ENCODE data around the gene FZR1. TPM values are rescaled to one million over a fixed set of nuclear protein-coding genes. Genes with fewer than 3 reads are reported as not detected.

Gene FZR1
- total and polyA plus RNA-seq, 8 donors: 15.1 to 34.2 (median 20.4) TPM

DNA sequence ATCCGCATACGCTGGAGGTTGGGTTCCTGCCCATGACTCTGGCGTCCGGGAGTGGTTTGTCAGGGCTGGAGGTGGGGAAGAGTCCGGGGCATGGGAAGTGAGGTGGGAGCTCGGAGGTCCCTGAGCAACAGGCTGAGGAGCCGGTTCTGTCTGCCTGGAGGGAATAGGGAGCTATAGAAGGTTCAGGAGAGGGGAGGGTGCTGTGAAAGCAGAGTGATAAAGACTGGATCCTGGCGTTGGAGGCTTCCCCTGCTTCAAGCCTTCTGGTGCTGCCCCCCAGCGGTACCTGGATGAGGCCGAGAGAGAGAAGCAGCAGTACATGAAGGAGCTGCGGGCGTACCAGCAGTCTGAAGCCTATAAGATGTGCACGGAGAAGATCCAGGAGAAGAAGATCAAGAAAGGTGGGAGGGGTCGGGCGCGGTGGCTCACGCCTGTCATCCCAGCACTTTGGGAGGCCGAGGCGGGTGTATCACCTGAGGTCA is 69.2 kb downstream of the FZR1 start:
- intact Hi-C loops (cut with DNase I): no loop called here
- FAIRE-seq (no peak), DNase-seq (peak in 2 of 6 donors; percentile 12 to 50), ATAC-seq (no peak)
- H3K27me3 ChIP-seq: no peaks in the 10 kb centered on the region
- no peaks in the 10 kb centered on the region for H3K4me1 ChIP-seq
- TF ChIP-seq, protein P1, sequence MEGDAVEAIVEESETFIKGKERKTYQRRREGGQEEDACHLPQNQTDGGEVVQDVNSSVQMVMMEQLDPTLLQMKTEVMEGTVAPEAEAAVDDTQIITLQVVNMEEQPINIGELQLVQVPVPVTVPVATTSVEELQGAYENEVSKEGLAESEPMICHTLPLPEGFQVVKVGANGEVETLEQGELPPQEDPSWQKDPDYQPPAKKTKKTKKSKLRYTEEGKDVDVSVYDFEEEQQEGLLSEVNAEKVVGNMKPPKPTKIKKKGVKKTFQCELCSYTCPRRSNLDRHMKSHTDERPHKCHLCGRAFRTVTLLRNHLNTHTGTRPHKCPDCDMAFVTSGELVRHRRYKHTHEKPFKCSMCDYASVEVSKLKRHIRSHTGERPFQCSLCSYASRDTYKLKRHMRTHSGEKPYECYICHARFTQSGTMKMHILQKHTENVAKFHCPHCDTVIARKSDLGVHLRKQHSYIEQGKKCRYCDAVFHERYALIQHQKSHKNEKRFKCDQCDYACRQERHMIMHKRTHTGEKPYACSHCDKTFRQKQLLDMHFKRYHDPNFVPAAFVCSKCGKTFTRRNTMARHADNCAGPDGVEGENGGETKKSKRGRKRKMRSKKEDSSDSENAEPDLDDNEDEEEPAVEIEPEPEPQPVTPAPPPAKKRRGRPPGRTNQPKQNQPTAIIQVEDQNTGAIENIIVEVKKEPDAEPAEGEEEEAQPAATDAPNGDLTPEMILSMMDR (IDR thresholded peaks at IDR 0.05): no peak
- H3K27ac ChIP-seq: no peak overlapping the region
- WGBS, 2 donors: 88 to 90% methylated on average over 19 of the region's 19 CpGs
- no peak overlapping the region for H3K4me3 ChIP-seq
- H3K36me3 ChIP-seq: no peaks in the 10 kb centered on the region
- no peaks in the 10 kb centered on the region for H3K9me3 ChIP-seq

DNA sequence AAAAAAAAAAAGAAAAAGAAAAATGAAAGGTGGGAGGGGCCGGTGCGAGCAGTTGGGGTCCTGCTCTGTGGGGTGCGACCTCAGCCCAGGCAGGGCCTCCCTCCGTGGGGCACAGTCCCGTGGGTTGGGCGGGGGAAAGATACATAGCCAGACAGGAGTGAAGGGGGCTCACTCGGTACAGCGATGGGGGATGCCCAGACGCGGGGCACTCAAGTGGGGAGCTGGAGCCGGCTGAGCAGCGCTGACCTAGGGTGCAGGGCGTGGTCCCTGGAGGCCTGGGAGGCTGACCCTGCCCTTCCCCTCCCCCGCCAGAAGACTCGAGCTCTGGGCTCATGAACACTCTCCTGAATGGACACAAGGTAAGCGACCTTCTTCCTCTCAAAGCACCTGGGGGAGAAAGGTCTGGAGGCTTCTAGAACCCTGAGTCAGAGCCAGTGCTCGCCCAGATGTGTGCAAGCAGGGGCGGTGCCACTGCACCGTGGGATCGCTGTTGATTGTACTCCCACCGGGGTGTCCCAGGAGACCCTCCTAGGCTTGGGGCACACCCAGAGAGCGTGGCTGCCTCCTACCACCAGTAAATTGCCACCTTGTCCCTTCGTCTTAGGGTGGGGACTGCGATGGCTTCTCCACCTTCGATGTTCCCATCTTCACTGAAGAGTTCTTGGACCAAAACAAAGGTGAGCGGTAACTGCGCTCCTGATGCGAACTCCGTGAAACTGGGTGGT is 70.0 kb downstream of the FZR1 start:
- H3K4me3 ChIP-seq: peak overlapping the region in 1 of 4 donors; percentile 39
- 86 to 94% methylated on average over 26 to 29 of the region's 29 CpGs for WGBS, 2 donors
- intact Hi-C loops (cut with DNase I): no loop called here
- DNase-seq (peak in 2 of 6 donors; percentile 18 to 70), ATAC-seq (no peak), FAIRE-seq (no peak)
- H3K4me1 ChIP-seq: no peaks in the 10 kb centered on the region
- TF ChIP-seq, protein P1 (IDR thresholded peaks at IDR 0.05): no peak
- no peaks in the 10 kb centered on the region for H3K36me3 ChIP-seq
- no peaks in the 10 kb centered on the region for H3K27me3 ChIP-seq
- no peak overlapping the region for H3K27ac ChIP-seq
- no peaks in the 10 kb centered on the region for H3K9me3 ChIP-seq

DNA sequence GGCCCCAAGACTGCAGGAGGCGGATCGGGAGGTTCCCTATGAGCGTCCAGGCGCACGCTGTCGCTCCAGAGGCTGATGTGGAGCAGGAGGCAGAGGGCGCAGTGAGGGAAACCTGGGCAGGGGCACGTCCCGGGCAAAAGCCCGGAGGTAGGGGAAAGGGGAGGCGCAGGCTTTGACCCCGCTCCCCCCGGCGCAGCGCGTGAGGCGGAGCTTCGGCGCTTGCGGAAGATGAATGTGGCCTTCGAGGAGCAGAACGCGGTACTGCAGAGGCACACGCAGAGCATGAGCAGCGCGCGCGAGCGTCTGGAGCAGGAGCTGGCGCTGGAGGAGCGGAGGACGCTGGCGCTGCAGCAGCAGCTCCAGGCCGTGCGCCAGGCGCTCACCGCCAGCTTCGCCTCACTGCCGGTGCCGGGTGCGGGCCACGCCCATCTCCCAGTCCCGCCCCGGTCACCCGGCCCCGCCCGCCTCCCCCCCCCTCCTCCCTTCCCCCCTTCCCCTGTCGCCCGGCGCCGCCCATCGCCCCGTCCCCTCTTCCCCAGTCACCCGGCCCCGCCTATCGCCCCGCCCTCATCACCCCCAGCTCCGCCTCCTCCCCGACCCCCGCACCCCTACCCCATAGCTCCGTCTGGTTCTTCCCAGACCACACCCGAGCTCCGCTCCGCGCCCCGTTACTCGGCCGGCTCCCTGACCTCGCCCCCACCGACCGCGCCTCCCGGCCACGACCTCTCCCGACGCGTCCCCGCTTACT is 70.8 kb downstream of the FZR1 start:
- no peaks in the 10 kb centered on the region for H3K36me3 ChIP-seq
- FAIRE-seq (no peak), ATAC-seq (peak in 3 of 4 donors; percentile 1 to 3 (median 1)), DNase-seq (peak in 3 of 6 donors; percentile 35 to 75 (median 73))
- 66 to 85% methylated on average over 58 to 72 of the region's 78 CpGs for WGBS, 2 donors
- H3K9me3 ChIP-seq: no peaks in the 10 kb centered on the region
- H3K27me3 ChIP-seq: no peaks in the 10 kb centered on the region
- peak overlapping the region in 1 of 4 donors; percentile 39 for H3K4me3 ChIP-seq
- no peak overlapping the region for H3K27ac ChIP-seq
- intact Hi-C loops (cut with DNase I): no loop called here
- TF ChIP-seq, protein P1 (IDR thresholded peaks at IDR 0.05): no peak
- no peaks in the 10 kb centered on the region for H3K4me1 ChIP-seq

DNA sequence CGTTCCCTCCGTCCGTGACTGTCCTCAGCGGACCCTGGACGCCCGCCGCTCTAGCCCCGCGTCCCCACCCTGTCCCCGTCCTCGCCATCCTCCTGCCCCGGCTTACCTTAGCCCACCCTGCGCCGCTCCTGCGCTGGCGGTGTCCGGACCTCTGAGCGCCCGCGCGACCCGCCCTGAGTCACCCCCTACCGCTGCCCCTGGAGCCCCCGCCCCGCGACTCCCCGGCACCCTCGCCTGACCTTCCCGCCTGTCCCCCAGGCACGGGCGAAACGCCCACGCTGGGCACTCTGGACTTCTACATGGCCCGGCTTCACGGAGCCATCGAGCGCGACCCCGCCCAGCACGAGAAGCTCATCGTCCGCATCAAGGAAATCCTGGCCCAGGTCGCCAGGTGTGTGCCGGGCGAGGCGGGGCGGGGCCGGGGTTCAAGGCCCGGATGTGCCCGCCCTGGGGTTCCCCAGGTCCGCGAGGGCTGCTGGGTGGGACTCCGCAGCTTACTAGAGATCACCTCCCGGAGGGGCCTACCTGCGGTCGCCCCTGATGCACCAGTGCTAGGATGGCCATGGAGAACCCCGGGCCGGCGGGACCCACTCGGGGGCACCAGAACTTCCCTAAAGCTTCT is 71.7 kb downstream of the FZR1 start:
- Histone ChIP-seq H3K9me3 (no peaks in the 10 kb centered on the region), H3K27me3 (no peaks in the 10 kb centered on the region), H3K4me1 (no peaks in the 10 kb centered on the region), H3K4me3 (no peak overlapping the region), H3K27ac (no peak overlapping the region), H3K36me3 (no peaks in the 10 kb centered on the region)
- 82 to 90% methylated on average over 46 to 60 of the region's 60 CpGs for WGBS, 2 donors
- ATAC-seq (no peak), DNase-seq (peak in 2 of 6 donors; percentile 20 to 79), FAIRE-seq (no peak)
- TF ChIP-seq, protein P1 (IDR thresholded peaks at IDR 0.05): no peak
- intact Hi-C loops (cut with DNase I): no loop called here

Measured in pancreas (tissue), 10 donors.